Measurements from ENCODE around the gene RNF223. TPM values are rescaled to one million over a fixed set of nuclear protein-coding genes. Genes with fewer than 3 reads are reported as not detected.
A peak's percentile ranks its signal among the peaks of the same experiment; 100 is the strongest.
"Not testable (repeated sequence)": the region's sequence is repeated elsewhere in the genome, so short reads cannot be mapped to it uniquely, and the experiment has no call there.

RNF223 gene
- total and polyA plus RNA-seq, 7 experiments from 2014 or later = 0.32 TPM; not detected in 6

GRCh38 chr1:1033009-1033587 lies 41.0 kb downstream of the RNF223 start:
- Mint-ChIP-seq H3K27me3 (peaks cover 3 to 23% (median 14%) of the 10 kb centered on the region in 5 donors), H3K4me1 (peaks cover 0 to 8% (median 6%) of the 10 kb centered on the region in 7 donors), H3K27ac (peak overlapping the region in 1 of 9 donors; percentile 52), H3K9me3 (no peaks in the 10 kb centered on the region), H3K36me3 (no peaks in the 10 kb centered on the region), H3K4me3 (peak overlapping the region in 7 of 10 donors; percentile 39 to 76 (median 62))
- Histone ChIP-seq H3K27me3 (ENCODE audit: control insufficient read depth in 2 of 2, insufficient read depth in 2 of 2, low read length in 2 of 2) (peaks cover 0 to 16% of the 10 kb centered on the region in 2 donors), H3K36me3 (ENCODE audit: control insufficient read depth in 2 of 3, insufficient read depth in 3 of 3, low read length in 3 of 3) (no peaks in the 10 kb centered on the region), H3K4me1 (ENCODE audit: control insufficient read depth in 2 of 2, insufficient read depth in 2 of 2, low read length in 2 of 2) (peaks cover 0 to 5% of the 10 kb centered on the region in 2 donors), H3K4me3 (ENCODE audit: low read length) (peak overlapping the region; percentile 43), H3K9me3 (ENCODE audit: control insufficient read depth in 2 of 3, low read length in 3 of 3) (no peaks in the 10 kb centered on the region), H3K27ac (ENCODE audit: low read depth, low read length) (no peak overlapping the region)
- peak; percentile 94 for ATAC-seq
- intact Hi-C loops (cut with micrococcal nuclease) = loop anchor here (1.0 to 5.0 kb wide), 12 partner anchors 13 to 408 kb away; partner anchors contain the start of genes C1orf159 (in 2 of the 2), AGRN (in 1 of the 2), ISG15 (in 1 of the 2) and UBE2J2 (in 1 of the 2)
- ChIA-PET CTCF (interaction anchor here (2.2 to 3.6 kb wide), 2 partner anchors 16 to 30 kb away, joined by 9 to 16 read pairs; no protein-coding TSS in a partner anchor), POLR2A (interaction anchor here (0.7 kb wide), 1 partner anchor 141 kb away, joined by 3 read pairs; the partner anchor contains the start of gene TTLL10)
- DNase-seq = peak; percentile 67 to 93 (median 79)

- CTCF ChIA-PET = interaction anchor here (2.2 to 3.6 kb wide), 2 partner anchors 15 to 31 kb away, joined by 9 to 16 read pairs; no protein-coding TSS in a partner anchor
These were observed 41.7 kb downstream of the RNF223 start for GRCh38 chr1:1032424-1032823.

GRCh38 chr1:1031659-1032235 lies 42.4 kb downstream of the RNF223 start:
- Histone ChIP-seq H3K27me3 (ENCODE audit: control insufficient read depth in 2 of 2, insufficient read depth in 2 of 2, low read length in 2 of 2) (peaks cover 0 to 16% of the 10 kb centered on the region in 2 donors), H3K27ac (ENCODE audit: low read depth, low read length) (no peak overlapping the region), H3K9me3 (ENCODE audit: control insufficient read depth in 2 of 3, low read length in 3 of 3) (no peaks in the 10 kb centered on the region), H3K4me1 (ENCODE audit: control insufficient read depth in 2 of 2, insufficient read depth in 2 of 2, low read length in 2 of 2) (peaks cover 0 to 5% of the 10 kb centered on the region in 2 donors), H3K4me3 (ENCODE audit: low read length) (no peak overlapping the region), H3K36me3 (ENCODE audit: control insufficient read depth in 2 of 3, insufficient read depth in 3 of 3, low read length in 3 of 3) (no peaks in the 10 kb centered on the region)
- H3K4me1 Mint-ChIP-seq = peaks cover 0 to 8% (median 6%) of the 10 kb centered on the region in 7 donors
- intact Hi-C loops (cut with micrococcal nuclease) = loop anchor here (2.0 to 5.0 kb wide), 3 partner anchors 241 to 341 kb away; partner anchors contain the start of gene UBE2J2 (in 1 of the 2)
- peak overlapping the region in 7 of 10 donors; percentile 44 to 76 (median 64) for H3K4me3 Mint-ChIP-seq
- no peaks in the 10 kb centered on the region for H3K36me3 Mint-ChIP-seq
- ChIA-PET POLR2A (no interaction called here), CTCF (interaction anchor here (2.2 to 3.6 kb wide), 2 partner anchors 14 to 31 kb away, joined by 9 to 16 read pairs; no protein-coding TSS in a partner anchor)
- DNase-seq (no peak), ATAC-seq (no peak)
- peaks cover 3 to 21% (median 14%) of the 10 kb centered on the region in 5 donors for H3K27me3 Mint-ChIP-seq
- H3K9me3 Mint-ChIP-seq = no peaks in the 10 kb centered on the region
- H3K27ac Mint-ChIP-seq = peak overlapping the region in 1 of 9 donors; percentile 49

More at GRCh38 chr1:1032424-1032823, 41.7 kb downstream of the RNF223 start:
- ATAC-seq (no peak), DNase-seq (no peak)
- Histone ChIP-seq H3K27me3 (ENCODE audit: control insufficient read depth in 2 of 2, insufficient read depth in 2 of 2, low read length in 2 of 2) (peaks cover 0 to 16% of the 10 kb centered on the region in 2 donors), H3K4me3 (ENCODE audit: low read length) (no peak overlapping the region), H3K9me3 (ENCODE audit: control insufficient read depth in 2 of 3, low read length in 3 of 3) (no peaks in the 10 kb centered on the region), H3K27ac (ENCODE audit: low read depth, low read length) (no peak overlapping the region), H3K4me1 (ENCODE audit: control insufficient read depth in 2 of 2, insufficient read depth in 2 of 2, low read length in 2 of 2) (peaks cover 0 to 5% of the 10 kb centered on the region in 2 donors), H3K36me3 (ENCODE audit: control insufficient read depth in 2 of 3, insufficient read depth in 3 of 3, low read length in 3 of 3) (no peaks in the 10 kb centered on the region)
- peak overlapping the region in 3 of 9 donors; percentile 32 to 51 (median 49) for H3K27ac Mint-ChIP-seq
- POLR2A ChIA-PET = interaction anchor here (0.7 kb wide), 1 partner anchor 141 kb away, joined by 3 read pairs; the partner anchor contains the start of gene TTLL10
- H3K4me1 Mint-ChIP-seq = peaks cover 0 to 8% (median 6%) of the 10 kb centered on the region in 7 donors
- peaks cover 3 to 21% (median 14%) of the 10 kb centered on the region in 5 donors for H3K27me3 Mint-ChIP-seq
- peak overlapping the region in 9 of 10 donors; percentile 23 to 76 (median 57) for H3K4me3 Mint-ChIP-seq
- intact Hi-C loops (cut with micrococcal nuclease) = loop anchor here (2.0 to 5.0 kb wide), 3 partner anchors 240 to 340 kb away; partner anchors contain the start of gene UBE2J2 (in 1 of the 2)
- H3K9me3 Mint-ChIP-seq = no peaks in the 10 kb centered on the region
- no peaks in the 10 kb centered on the region for H3K36me3 Mint-ChIP-seq

GRCh38 chr1:1030867-1031658 lies 43.0 kb downstream of the RNF223 start:
- H3K27me3 Mint-ChIP-seq = peaks cover 2 to 20% (median 12%) of the 10 kb centered on the region in 5 donors
- H3K36me3 ChIP-seq (ENCODE audit: control insufficient read depth in 2 of 3, insufficient read depth in 3 of 3, low read length in 3 of 3); H3K36me3 Mint-ChIP-seq; H3K27ac Mint-ChIP-seq; H3K9me3 Mint-ChIP-seq; ATAC-seq; H3K4me3 ChIP-seq (ENCODE audit: low read length); POLR2A ChIA-PET; DNase-seq; H3K4me1 Mint-ChIP-seq; H3K9me3 ChIP-seq (ENCODE audit: control insufficient read depth in 2 of 3, low read length in 3 of 3); H3K4me1 ChIP-seq (ENCODE audit: control insufficient read depth in 2 of 2, insufficient read depth in 2 of 2, low read length in 2 of 2); H3K27ac ChIP-seq (ENCODE audit: low read depth, low read length): not testable (repeated sequence)
- intact Hi-C loops (cut with micrococcal nuclease) = loop anchor here in 1 of 2 donors (5.0 kb wide), 1 partner anchor 241 kb away; the partner anchor contains the start of gene UBE2J2
- peak overlapping the region in 1 of 10 donors; percentile 76 for H3K4me3 Mint-ChIP-seq
- H3K27me3 ChIP-seq (ENCODE audit: control insufficient read depth in 2 of 2, insufficient read depth in 2 of 2, low read length in 2 of 2) = peaks cover 0 to 16% of the 10 kb centered on the region in 2 donors
- CTCF ChIA-PET = interaction anchor here (2.2 to 3.6 kb wide), 2 partner anchors 14 to 32 kb away, joined by 9 to 16 read pairs; no protein-coding TSS in a partner anchor

- no peaks in the 10 kb centered on the region for H3K9me3 Mint-ChIP-seq
- H3K4me1 ChIP-seq (ENCODE audit: control insufficient read depth in 2 of 2, insufficient read depth in 2 of 2, low read length in 2 of 2) = peaks cover 0 to 5% of the 10 kb centered on the region in 2 donors
- CTCF ChIA-PET = interaction anchor here (0.6 kb wide), 1 partner anchor 1268 kb away, joined by 3 read pairs; no protein-coding TSS in a partner anchor
These were observed 46.3 kb downstream of the RNF223 start for GRCh38 chr1:1027791-1028190.

More at GRCh38 chr1:1027791-1028190, 46.3 kb downstream of the RNF223 start:
- no peaks in the 10 kb centered on the region for H3K9me3 ChIP-seq (ENCODE audit: control insufficient read depth in 2 of 3, low read length in 3 of 3)
- peaks cover 0 to 9% of the 10 kb centered on the region in 2 donors for H3K27me3 ChIP-seq (ENCODE audit: control insufficient read depth in 2 of 2, insufficient read depth in 2 of 2, low read length in 2 of 2)
- Mint-ChIP-seq H3K36me3 (no peaks in the 10 kb centered on the region), H3K4me3 (no peak overlapping the region), H3K27me3 (peaks cover 0 to 9% (median 6%) of the 10 kb centered on the region in 5 donors), H3K4me1 (peaks cover 0 to 12% (median 6%) of the 10 kb centered on the region in 7 donors), H3K27ac (no peak overlapping the region)
- DNase-seq (no peak), ATAC-seq (no peak)
- POLR2A ChIA-PET = no interaction called here
- intact Hi-C loops (cut with micrococcal nuclease) = no loop called here
- H3K36me3 ChIP-seq (ENCODE audit: control insufficient read depth in 2 of 3, insufficient read depth in 3 of 3, low read length in 3 of 3) = no peaks in the 10 kb centered on the region
- no peak overlapping the region for H3K27ac ChIP-seq (ENCODE audit: low read depth, low read length)
- H3K4me3 ChIP-seq (ENCODE audit: low read length) = no peak overlapping the region
